NCI-H1436 treated with DMSO at 0.1 percent for 48 hours (cell line): ENCODE data around the gene C19orf25.

Source experiments
- DNase-seq: peaks from one replicate; lab custom pipeline; 2025; lab: John Stamatoyannopoulos, UW

C19orf25 gene

DNA sequence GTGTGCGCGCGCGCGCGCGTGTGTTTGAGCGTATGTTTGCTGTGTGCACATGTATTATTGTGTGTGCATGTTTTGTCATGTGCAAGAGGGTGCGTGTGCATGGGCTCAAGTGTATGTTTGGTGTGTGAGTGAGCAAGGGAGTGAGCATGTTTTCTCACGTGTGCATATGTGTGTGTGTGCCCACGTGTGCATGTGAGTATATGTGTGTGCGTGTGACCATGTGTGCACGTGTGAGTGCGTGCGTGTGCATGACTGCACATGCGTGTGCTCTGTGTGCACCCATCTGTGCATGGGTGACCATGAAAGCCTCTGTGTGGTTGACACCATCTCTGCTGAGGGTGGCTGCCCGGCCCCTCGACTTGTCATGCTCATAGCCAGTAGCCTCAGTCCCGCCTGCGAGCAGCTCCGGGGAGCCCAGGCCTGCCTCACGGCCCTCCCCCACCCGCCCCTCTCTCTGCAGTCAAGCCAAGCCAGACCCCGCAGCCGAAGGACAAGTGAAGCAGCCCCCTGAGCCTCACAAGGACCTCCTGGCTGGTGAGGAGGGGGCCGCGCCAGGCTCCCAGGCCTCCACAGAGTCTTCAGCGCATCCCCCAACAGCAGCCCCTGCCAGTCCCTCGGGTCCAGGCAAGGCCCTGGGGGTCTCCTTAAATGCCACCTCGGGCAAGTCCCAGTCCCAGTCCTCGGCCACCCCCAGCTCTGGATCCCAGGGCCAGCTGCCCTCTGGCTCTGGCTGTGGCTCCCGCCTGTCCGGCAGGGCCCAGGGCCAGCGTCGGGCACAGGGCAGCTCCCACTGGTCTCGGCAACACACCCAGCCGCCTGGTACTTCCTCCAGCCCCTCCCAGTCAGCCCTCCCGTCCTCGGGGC, 17.9 kb upstream of the C19orf25 start:
- no peak for DNase-seq

DNA sequence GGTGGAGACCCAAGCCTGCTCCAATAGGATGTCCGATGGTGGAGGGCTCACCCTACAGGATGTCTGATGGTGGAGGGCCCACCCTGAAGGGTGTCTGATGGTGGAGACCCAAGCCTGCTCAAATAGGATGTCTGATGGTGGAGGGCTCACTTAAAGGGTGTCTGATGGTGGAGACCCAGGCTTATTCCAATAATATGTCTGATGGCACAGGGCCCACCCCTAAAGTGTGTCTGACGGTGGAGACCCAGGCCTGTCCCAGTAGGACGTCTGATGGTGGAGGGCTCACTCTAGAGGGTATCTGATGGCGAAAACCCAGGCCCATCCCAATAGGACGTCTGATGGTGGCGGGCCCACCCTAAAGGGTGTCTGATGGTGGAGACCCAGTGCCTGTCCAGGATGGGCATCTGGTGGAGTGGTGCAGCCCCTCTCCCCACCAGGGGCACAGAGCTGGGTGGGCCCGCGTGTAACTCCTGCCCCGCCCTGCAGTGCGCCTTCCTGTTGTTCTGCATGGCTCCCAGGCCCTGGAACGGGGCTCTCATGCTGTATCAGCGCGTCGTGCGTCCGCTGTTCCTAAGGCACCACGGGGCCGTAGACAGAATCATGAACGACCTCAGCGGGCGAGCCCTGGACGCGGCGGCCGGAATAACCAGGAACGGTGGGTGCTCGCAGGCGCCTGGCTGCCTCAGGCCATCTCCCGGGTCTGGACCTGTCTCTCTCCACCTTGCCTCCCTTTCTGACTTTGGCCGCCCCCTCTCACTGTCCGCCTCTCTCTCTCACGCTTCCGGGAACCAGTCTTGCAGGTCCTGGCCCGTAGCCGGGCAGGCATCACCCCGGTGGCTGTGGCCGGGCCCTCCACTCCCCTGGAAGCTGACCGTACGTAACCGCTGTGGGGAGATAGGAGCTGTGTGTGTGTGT, 17.0 kb upstream of the C19orf25 start:
- DNase-seq: no peak

GRCh38 chr19:1495051-1495798, 16.2 kb upstream of the C19orf25 start:
- DNase-seq: no peak

DNA sequence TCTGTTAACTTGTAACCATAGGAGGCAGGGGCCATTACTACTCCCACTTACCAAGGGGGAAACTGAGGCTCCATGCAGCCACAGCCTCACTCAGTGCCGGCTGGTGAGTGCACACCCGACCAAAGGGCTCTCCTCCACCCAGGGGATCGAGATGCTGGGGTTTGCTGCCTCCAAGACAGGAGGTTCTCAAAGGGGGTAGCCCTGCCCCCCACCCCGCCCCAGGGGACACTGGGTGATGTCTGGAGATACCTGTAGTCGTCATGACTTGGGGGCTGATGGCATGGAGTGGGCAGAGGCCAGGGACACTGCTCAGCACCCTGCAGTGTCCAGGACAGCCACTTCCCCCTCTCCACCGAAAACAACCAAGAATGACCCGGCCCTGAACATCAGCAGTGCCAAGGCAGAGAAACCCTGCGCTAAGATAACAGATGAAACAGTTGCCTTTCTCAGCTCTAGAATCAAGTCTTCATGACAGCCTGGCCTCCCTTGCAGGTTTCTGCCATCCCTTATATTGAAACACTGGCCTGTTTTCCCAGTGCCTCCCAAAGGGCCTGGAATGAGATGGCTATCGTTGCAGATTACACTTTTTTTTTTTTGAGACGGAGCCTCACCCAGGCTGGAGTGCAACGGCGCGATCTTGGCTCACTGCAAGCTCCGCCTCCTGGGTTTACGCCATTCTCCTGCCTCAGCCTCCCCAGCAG, 15.2 kb upstream of the C19orf25 start:
- no peak for DNase-seq

DNA sequence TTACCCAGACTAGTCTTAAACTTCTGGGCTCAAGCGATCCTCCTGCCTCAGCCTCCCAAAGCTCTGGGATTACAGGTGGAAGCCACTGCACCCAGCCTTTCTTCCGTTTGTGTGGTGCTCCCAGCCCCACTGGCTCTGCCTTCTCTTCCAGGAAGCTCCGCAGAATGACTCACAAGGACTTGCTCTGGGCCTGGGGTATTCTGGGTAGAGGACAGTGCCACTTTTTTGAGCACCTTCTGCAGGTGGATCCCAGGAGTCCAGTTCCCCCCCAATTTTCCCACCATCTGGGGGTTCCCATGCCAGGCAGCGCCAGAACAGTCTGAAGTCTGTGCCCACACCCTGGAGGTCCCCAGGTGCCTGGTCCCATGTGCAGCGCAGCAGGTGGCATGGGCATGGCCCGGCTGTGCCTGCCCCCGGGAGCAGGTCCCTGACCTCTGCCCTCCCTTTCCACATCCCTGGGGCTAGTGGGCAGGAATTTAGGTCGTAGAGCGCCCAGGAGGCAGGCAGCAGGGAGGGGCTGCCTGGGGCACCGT, 13.5 kb upstream of the C19orf25 start:
- DNase-seq: no peak

DNA sequence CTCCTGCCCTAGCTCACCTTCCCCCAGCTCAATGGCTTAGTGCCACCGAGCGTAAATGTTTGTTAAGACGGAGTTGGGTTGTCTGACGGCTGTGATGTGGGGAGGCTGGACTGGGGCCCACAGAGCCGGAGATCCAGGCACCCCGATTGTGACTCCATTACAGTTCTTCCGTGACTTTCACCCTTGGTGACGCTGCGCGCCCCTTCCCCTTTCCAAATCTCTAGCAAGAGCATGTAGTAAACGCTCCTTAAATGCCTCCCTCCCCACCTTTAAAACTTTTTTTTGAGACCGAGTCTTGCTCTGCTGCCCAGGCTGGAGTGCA, 12.8 kb upstream of the C19orf25 start:
- DNase-seq: no peak

- DNase-seq: no peak
These were observed 12.3 kb upstream of the C19orf25 start, which contains the start of gene REEP6 for GRCh38 chr19:1491114-1491848. Gene REEP6 (plus strand): TSS chr19:1491181. CDS start chr19:1491270, 89 bp downstream.

DNA sequence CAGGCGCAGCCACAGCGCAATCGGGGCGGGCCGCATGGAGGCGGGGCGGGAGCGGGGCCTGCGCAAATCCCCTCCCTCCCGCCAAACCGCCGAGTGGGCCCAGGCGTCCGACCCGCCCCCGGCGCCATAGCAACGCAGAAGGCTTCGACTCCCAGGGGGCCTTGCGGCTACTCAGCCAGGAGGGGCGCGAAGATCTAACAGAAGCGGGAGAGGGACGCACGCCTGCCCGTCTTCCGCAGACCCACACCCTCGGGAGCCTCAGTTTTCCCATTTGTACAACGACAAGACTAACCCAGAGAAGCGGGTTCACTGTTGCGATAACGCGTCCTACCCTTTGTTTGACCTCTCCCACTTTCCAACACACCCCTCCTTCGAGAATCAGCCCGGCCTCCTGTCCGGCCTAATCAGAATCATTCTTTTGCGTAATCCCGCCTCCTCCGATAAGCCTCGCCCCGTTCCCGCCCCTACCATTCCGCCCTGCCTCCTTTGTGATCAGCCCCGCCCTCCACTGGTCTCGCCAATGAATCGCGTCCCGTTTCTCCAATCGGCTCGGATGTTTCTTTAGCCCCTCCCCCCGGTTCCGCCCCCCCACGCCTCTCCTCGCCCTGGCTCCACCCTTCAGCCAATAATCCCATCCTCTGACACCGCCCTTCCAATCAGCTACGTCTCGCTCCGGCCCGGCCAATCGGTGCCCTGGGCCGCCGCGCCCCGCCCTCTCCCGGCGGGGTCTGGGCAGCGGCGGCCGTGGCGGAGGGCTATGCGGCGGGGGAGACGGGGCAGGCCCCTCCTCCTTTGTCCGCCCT, 11.5 kb upstream of the C19orf25 start, which contains the start of gene PCSK4:
Gene PCSK4 (minus strand): TSS at position 40 of the 803 bp plus-strand sequence. CDS start 4 bp downstream, at position 36.
- peak; percentile 90 for DNase-seq

DNA sequence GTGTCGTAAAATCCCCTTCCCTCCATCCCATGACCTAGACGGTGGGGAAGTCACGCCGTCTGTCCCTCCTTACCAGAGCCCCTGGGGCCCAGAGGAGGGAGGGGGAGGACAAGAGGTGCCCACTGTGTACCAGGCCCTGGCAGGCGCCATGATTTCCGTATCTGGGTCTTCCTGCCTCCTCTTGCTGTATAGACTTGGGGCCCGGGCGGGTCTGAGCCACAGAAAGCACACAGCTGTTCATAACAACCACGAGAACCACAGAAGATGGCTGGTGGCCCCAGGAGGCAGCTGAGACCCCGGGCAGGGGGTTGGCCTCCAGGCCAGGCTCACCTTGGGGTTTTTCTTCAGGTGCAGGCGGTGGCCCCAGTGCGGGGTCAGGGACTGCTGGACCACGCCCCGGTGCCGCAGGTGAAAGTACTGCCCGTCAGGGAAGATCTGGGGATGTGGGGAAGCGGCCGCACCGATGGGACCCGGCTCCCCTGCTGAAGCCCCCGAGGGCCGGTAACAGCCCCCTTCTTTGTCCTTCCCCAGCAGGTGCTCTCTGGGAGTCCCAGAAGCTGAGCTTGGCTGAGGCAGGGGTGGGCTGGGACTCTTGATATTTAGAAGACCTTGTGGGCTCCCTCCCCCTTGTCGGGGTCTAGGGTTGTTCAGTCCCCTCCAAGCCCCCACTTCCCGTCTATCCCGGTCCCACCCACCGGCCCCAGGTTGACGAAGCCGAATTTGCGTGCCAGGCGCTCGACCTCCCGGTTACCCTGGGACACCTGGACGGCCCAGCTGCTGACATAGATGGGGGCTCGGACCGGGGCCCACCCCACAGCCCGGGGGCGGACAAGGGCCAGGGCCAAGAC, 10.7 kb upstream of the C19orf25 start:
- DNase-seq: no peak

DNA sequence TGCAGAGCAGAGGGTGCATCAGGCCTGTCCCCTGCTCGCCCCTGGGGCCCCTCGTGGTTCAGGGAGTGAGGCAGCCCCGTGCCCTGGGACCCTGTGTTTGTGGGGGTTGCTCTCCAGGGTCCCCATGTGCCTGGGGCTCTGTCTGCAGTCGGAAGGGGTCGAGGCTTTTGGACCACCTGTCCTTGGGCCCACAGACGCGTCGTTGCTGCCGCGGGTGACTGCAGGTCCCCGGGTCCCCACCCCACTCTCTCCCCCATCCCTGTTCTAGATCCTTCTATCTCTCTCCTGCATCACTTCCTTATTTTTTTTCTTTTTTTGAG, 9.2 kb upstream of the C19orf25 start:
- no peak for DNase-seq

DNA sequence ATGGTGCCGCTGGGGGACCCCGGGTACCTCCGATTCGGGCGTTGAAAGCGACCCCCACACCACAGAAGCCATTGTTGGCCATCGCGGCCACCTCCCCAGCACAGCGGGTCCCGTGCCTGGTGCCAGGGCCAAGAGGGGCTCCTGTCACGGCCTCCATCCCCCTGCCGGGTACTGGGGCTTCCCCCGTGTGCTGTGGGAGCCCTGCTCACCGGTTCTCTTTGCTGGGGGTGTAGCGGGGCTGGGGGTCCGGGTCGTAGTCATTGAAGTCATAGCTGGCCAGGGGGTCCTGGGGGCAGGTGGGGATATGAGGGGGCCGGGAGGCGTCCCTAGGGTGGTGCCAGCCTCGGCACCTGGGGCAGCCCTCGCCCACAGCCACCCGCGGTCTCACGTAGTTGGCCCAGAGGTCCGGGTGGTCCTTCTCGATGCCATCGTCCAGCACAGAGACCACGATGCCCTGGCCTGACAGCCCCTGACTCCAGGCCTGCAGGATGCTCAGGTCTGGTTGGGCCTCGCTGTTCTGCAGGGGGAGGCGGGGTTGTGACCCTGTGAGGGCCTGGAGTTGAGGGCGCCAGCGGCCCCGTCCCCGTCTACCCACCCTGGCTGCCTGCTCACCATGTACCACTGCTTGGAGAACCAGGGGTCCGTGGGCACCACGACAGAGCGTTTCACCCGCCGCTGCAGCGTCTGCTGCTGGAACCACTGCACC, 8.7 kb upstream of the C19orf25 start:
- DNase-seq: no peak

DNA sequence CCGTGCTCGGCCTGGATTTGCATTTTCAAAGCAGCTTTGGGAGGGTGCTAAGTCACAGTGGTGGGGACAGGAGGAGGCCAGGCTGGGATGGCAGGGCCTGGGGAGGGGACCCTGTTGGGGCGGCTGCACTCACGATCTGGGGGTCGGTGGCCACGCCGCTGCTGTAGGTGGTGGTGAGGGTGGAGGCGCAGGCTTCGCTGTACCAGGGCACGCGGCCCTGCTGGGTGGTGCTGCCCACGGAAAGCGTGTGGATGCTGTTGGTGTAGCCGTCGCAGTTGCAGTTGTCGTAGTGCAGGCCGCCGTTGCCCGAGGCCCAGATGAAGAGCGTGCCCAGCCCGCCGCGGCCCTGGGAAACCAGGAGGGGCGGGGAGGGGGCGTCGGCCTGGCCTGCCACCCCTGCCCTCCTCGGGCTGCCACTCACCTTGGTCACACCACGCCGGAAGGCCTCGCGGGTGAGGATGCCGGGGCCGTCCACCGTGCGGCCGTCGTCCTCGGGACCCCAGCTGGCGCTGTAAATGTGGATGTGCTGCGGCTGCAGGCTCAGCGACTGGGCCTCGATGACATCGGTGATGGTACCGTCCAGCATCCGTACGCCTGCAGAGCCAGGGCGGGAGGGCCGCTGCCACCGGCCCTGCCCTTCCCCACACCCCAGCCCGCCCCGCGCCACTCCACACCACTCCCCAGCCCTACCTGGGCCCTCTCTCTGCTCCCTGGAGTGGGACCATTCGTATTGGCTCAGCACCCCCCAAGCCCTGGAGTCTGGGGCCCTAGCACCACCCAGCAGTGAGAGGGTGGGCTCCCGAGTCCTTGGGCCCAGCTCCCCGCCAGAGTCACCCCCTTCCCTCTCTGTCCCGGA, 7.9 kb upstream of the C19orf25 start:
- no peak for DNase-seq

DNA sequence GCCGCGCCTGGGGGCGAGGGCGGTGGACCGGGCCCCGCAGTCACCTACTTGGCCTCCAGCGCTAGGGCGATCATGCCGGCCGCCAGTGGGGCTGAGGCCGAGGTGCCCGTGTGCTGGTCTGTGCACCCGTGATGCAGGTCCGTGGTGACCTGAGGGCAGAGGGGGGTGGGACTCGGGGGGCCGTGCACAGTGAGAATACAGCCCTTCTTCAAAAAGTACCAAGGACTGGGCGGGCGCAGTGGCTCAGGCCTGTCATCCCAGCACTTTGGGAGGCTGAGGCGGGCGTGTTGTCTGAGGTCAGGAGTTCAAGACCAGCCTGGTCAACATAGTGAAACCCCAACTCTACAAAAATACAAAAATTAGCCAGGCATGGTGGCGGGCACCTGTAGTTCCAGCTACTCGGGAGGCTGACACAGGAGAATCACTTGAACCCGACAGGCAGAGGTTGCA, 5.0 kb upstream of the C19orf25 start:
- DNase-seq: no peak

DNA sequence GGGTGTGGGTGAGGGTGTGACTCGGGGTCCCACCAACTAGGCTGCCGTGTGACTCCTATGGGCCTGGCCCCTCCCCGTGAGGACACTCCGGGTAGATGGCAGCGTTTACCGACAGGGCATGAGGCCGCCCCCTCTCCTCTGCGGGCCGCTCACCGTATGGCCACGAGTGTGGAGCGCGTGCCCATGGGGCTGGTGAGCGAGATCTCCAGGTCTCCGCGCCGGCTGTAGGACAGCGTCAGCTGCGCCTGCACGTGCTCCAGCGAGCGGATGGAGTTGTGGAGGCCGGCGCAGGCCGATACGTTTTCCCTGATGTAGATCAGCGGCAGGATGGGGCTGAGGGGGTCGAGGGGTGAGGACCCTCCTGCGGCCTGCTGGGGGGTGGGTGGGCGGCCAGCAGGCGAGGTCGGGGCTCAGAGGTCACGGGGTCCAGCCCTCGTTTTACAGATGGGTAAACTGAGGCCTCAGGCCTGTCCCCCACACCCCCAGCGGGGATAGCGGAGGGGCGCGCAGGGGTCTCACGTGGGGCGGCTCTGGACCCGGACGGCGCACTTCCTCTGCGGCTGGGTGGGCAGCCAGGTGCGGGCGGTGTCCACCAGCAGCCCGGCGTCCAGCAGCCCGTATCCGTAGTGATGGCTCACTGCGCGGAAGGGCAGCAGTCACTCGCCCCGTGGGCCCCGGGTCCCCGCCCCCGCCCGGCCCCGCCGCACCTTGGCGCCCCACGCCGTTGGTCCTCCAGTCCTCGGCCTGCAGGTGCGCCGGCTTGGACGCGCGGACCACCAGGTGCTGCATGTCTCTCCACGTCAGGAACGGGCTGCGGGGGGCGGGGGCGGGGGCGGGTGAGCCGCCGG, 4.3 kb upstream of the C19orf25 start:
- DNase-seq: no peak

GRCh38 chr19:1482361-1483130, 3.5 kb upstream of the C19orf25 start:
- DNase-seq: no peak
